ENCODE measurements around the gene SLC22A31. TPM values are rescaled to one million over a fixed set of nuclear protein-coding genes. Genes with fewer than 3 reads are reported as not detected.

SLC22A31 gene
- total RNA-seq, 1 donor from 2014 or later: not detected

GRCh38 chr16:89179656-89180315, 20.6 kb downstream of the SLC22A31 start:
- no peak for DNase-seq (ENCODE audit: low read depth)
- H3K4me3 ChIP-seq (ENCODE audit: low read depth, low read length): no peak overlapping the region
- TF ChIP-seq CTCF (conservative IDR thresholded peaks at IDR 0.05; ENCODE audit: low read depth, low read length): no peak

- H3K4me3 ChIP-seq (ENCODE audit: low read depth, low read length): no peak overlapping the region
- DNase-seq (ENCODE audit: low read depth): no peak
- TF ChIP-seq CTCF (conservative IDR thresholded peaks at IDR 0.05; ENCODE audit: low read depth, low read length): no peak
Observed at GRCh38 chr16:89179148-89179484, 21.2 kb downstream of the SLC22A31 start.

- DNase-seq (ENCODE audit: low read depth): no peak
- no peak overlapping the region for H3K4me3 ChIP-seq (ENCODE audit: low read depth, low read length)
- TF ChIP-seq CTCF (conservative IDR thresholded peaks at IDR 0.05; ENCODE audit: low read depth, low read length): no peak
Observed at GRCh38 chr16:89178453-89179147, 21.7 kb downstream of the SLC22A31 start.

GRCh38 chr16:89177501-89177900, 22.8 kb downstream of the SLC22A31 start:
- DNase-seq (ENCODE audit: low read depth): no peak
- TF ChIP-seq CTCF (conservative IDR thresholded peaks at IDR 0.05; ENCODE audit: low read depth, low read length): no peak
- H3K4me3 ChIP-seq (ENCODE audit: low read depth, low read length): no peak overlapping the region

GRCh38 chr16:89176717-89177116, 23.6 kb downstream of the SLC22A31 start:
- no peak for DNase-seq (ENCODE audit: low read depth)
- no peak for TF ChIP-seq CTCF (conservative IDR thresholded peaks at IDR 0.05; ENCODE audit: low read depth, low read length)
- no peak overlapping the region for H3K4me3 ChIP-seq (ENCODE audit: low read depth, low read length)

DNA sequence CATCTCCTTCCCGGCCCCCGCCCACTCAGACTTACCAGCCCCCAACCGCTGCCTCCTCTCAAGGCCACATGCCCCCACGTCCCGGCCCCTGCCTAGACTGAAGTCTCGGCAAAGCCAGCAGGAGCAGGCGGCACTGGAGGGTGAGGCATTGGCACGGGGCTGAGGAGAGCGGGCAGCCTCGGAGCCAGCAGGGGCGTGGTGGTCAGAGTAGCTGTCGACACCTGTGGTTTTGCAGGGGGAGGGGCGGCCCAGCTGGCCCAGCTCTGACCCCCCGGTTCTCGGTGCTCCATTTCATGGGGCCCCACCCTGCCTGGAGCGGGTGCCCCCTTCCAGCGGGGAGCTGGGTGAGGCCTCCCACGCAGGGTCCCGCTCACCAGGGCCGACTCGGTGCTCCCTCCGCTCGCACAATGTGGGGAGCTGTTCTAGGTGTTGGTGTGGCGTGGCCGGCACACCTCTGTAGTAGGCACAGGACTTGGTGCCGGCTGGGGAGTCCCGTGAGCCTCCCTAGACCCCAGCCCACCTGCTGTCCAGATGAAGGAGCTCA, 24.1 kb downstream of the SLC22A31 start:
- DNase-seq (ENCODE audit: low read depth): no peak
- H3K4me3 ChIP-seq (ENCODE audit: low read depth, low read length): no peak overlapping the region
- TF ChIP-seq CTCF (conservative IDR thresholded peaks at IDR 0.05; ENCODE audit: low read depth, low read length): no peak
